ENCODE results near the gene SCTR. TPM values are rescaled to one million over a fixed set of nuclear protein-coding genes. Genes with fewer than 3 reads are reported as not detected.

Gene SCTR
- total RNA-seq, 4 donors from 2014 or later, result not detected

- DNase-seq, result no peak
- WGBS, 2 donors, result 77% methylated on average over 4 of the region's 6 CpGs; no CpG with 5 or more reads in 1 of the 2 donors
- Histone ChIP-seq H3K4me1 (peaks cover 0 to 10% (median 0%) of the 10 kb centered on the region in 3 donors), H3K9me3 (no peaks in the 10 kb centered on the region), H3K36me3 (no peaks in the 10 kb centered on the region), H3K4me3 (no peak overlapping the region), H3K27me3 (no peaks in the 10 kb centered on the region), H3K27ac (no peak overlapping the region)
- no peak for TF ChIP-seq CTCF (IDR thresholded peaks at IDR 0.05)
- no peak for TF ChIP-seq POLR2A (IDR thresholded peaks at IDR 0.05)
- intact Hi-C loops (cut with DNase I), result no loop called here
Observed at GRCh38 chr2:119397196-119397595, 127.1 kb downstream of the SCTR start.

- no peak for DNase-seq
- no peak overlapping the region for H3K27ac ChIP-seq
- H3K4me1 ChIP-seq, result peaks cover 6 to 22% (median 7%) of the 10 kb centered on the region in 3 donors
- TF ChIP-seq POLR2A (IDR thresholded peaks at IDR 0.05) (no peak), CTCF (IDR thresholded peaks at IDR 0.05) (no peak)
- intact Hi-C loops (cut with DNase I), result no loop called here
- H3K4me3 ChIP-seq, result no peak overlapping the region
- no peaks in the 10 kb centered on the region for H3K36me3 ChIP-seq
- no peaks in the 10 kb centered on the region for H3K27me3 ChIP-seq
- WGBS, 2 donors, result 78 to 82% methylated on average over 2 to 3 of the region's 3 CpGs
- no peaks in the 10 kb centered on the region for H3K9me3 ChIP-seq
Observed at GRCh38 chr2:119393971-119394748, 130.1 kb downstream of the SCTR start.

Other genes starting within 250 kb of the SCTR start
- 1 to 10 TPM; 5.7 to 9.7 (median 8.4) TPM for gene C2orf76, start 157.6 kb downstream of the SCTR start, total RNA-seq
- gene DBI, start 157.5 kb downstream of the SCTR start, total RNA-seq, result 100 to 1,000 TPM; 389 to 692 (median 411) TPM
- 10 to 100 TPM in 1 of 4 donors, 1 to 10 TPM in 3; 2.6 to 11.4 (median 3.8) TPM for gene TMEM37, start 92.6 kb downstream of the SCTR start, total RNA-seq
- gene CFAP221, start 20.0 kb upstream of the SCTR start, total RNA-seq, result under 1 TPM in 1 of 4 donors, not detected in 3; 0.38 TPM
- gene TMEM177, start 154.7 kb upstream of the SCTR start, total RNA-seq, result 10 to 100 TPM in 1 of 4 donors, 1 to 10 TPM in 3; 4.0 to 14.4 (median 6.1) TPM
- gene PTPN4, start 235.4 kb upstream of the SCTR start, total RNA-seq, result 10 to 100 TPM in 3 of 4 donors, 1 to 10 TPM in 1; 9.6 to 30.1 (median 18.4) TPM